IMR-90 (cell line): ENCODE measurements around the gene SLC34A3. TPM values are rescaled to one million over a fixed set of nuclear protein-coding genes. Genes with fewer than 3 reads are reported as not detected.

ENCODE experiments used
- ATAC-seq: fragments of 200-7000 bp; cut with Tn5 transposase; 2 replicates; pipeline ENCODE4 v1.9.1; 2020; ENCODE audit warnings: low read depth, mild to moderate bottlenecking, moderate library complexity
- BruUV-seq: library from RNA; stranded (reverse); fragments of 400-500 nt; replicated peaks from 2 replicates; lab custom pipeline; 2021; lab: Mats Ljungman, UMichigan
- CTCF ChIA-PET: fragments of 300-600 bp; formaldehyde crosslinking; extraction: SDS; loops from one replicate; lab custom pipeline; 2021; ENCODE audit warnings: antibody characterized with exemption; lab: Yijun Ruan, JAX
- POLR2A ChIA-PET: fragments of 300-600 bp; sonication (Branson Sonifier 250); formaldehyde crosslinking; loops from one replicate; lab custom pipeline; 2022; ENCODE audit warnings: antibody characterized with exemption; ENCODE audit not compliant: unreplicated experiment; lab: Charles Lee
- DNase-seq: peaks from one replicate; pipeline ENCODE4 v3.0.0; 2013
- H2AFZ ChIP-seq: replicated peaks from 2 replicates; pipeline ENCODE3; 2013; ENCODE audit warnings: low read length, mild to moderate bottlenecking; ENCODE audit not compliant: poor library complexity
- H2AK5ac ChIP-seq: 2 replicates; pipeline ENCODE4 v1.6.1; 2013; ENCODE audit warnings: low read depth, low read length, inconsistent platforms
- H2AK9ac ChIP-seq: replicated peaks from 2 replicates; pipeline ENCODE3; 2013; ENCODE audit warnings: mild to moderate bottlenecking, low read depth, low read length, moderate library complexity; ENCODE audit not compliant: poor library complexity
- H2BK120ac ChIP-seq: 2 replicates; pipeline ENCODE4 v1.6.1; 2013; ENCODE audit warnings: low read depth, low read length, inconsistent platforms
- H2BK15ac ChIP-seq: 3 replicates; pipeline ENCODE4 v1.6.1; 2013; ENCODE audit warnings: low read depth, low read length, inconsistent platforms
- H2BK20ac ChIP-seq: 2 replicates; pipeline ENCODE4 v1.6.1; 2013; ENCODE audit warnings: low read depth, mild to moderate bottlenecking, inconsistent platforms, low read length, moderate library complexity
- H2BK5ac ChIP-seq: 2 replicates; pipeline ENCODE4 v1.6.1; 2013; ENCODE audit warnings: mild to moderate bottlenecking, low read depth, low read length, inconsistent platforms; ENCODE audit not compliant: poor library complexity, severe bottlenecking
- H3K14ac ChIP-seq: replicated peaks from 2 replicates; pipeline ENCODE4 v1.6.1; 2013; ENCODE audit warnings: low read depth, low read length, inconsistent platforms
- H3K18ac ChIP-seq: 2 replicates; pipeline ENCODE4 v1.6.1; 2013; ENCODE audit warnings: low read depth, low read length, control low read depth
- H3K23ac ChIP-seq: 2 replicates; pipeline ENCODE4 v1.6.1; 2013; ENCODE audit warnings: low read depth, low read length, inconsistent platforms
- H3K27ac ChIP-seq: 2 replicates; pipeline ENCODE4 v1.5.1; 2013; ENCODE audit warnings: mild to moderate bottlenecking, control low read depth, low read length; ENCODE audit not compliant: insufficient read depth
- H3K27me3 ChIP-seq: 2 replicates; pipeline ENCODE4 v1.6.1; 2013; ENCODE audit warnings: low read length; ENCODE audit not compliant: control insufficient read depth, insufficient read depth
- H3K36me3 ChIP-seq: 2 replicates; pipeline ENCODE4 v1.6.1; 2013; ENCODE audit warnings: low read length, mixed read lengths; ENCODE audit not compliant: control insufficient read depth, insufficient read depth
- H3K4ac ChIP-seq: 2 replicates; pipeline ENCODE4 v1.6.1; 2013; ENCODE audit warnings: low read depth, low read length, inconsistent platforms
- H3K4me1 ChIP-seq: 2 replicates; pipeline ENCODE4 v1.6.1; 2013; ENCODE audit warnings: low read length, mixed read lengths; ENCODE audit not compliant: control insufficient read depth, insufficient read depth
- H3K4me2 ChIP-seq: 2 replicates; pipeline ENCODE4 v1.6.1; 2013; ENCODE audit warnings: low read depth, mild to moderate bottlenecking, control low read depth, low read length, moderate library complexity
- H3K4me3 ChIP-seq: 2 replicates; pipeline ENCODE4 v1.5.1; 2013; ENCODE audit warnings: low read depth, mild to moderate bottlenecking, control low read depth, low read length, moderate library complexity; ENCODE audit not compliant: insufficient read depth
- H3K56ac ChIP-seq: 2 replicates; pipeline ENCODE4 v1.6.1; 2013; ENCODE audit warnings: low read length, inconsistent platforms; ENCODE audit not compliant: insufficient read depth; ENCODE audit errors: extremely low read depth
- H3K79me1 ChIP-seq, 2 experiments: 2 replicates each; pipeline ENCODE4 v1.6.1; 2013; ENCODE audit warnings: low read length in 2 of 2, inconsistent platforms in 1 of 2, low read depth in 1 of 2
- H3K9ac ChIP-seq: 2 replicates; pipeline ENCODE4 v1.6.1; 2013; ENCODE audit warnings: low read depth, low read length, control low read depth
- H3K9me1 ChIP-seq: 2 replicates; pipeline ENCODE4 v1.6.1; 2013; ENCODE audit warnings: low read length, inconsistent platforms; ENCODE audit not compliant: insufficient read depth
- H3K9me3 ChIP-seq: 2 replicates; pipeline ENCODE4 v1.6.1; 2013; ENCODE audit warnings: low read length; ENCODE audit not compliant: control insufficient read depth, insufficient read depth
- H4K20me1 ChIP-seq: 2 replicates; pipeline ENCODE4 v1.6.1; 2013; ENCODE audit warnings: low read length, inconsistent platforms; ENCODE audit not compliant: insufficient read depth
- H4K5ac ChIP-seq: 2 replicates; pipeline ENCODE4 v1.6.1; 2013; ENCODE audit warnings: mild to moderate bottlenecking, low read depth, low read length, control low read depth
- H4K8ac ChIP-seq, 2 experiments: 2 replicates each; pipeline ENCODE4 v1.6.1; 2013; ENCODE audit warnings: low read depth in 2 of 2, low read length in 2 of 2, control low read depth in 1 of 2, inconsistent platforms in 1 of 2
- H4K91ac ChIP-seq: 2 replicates; pipeline ENCODE4 v1.6.1; 2013; ENCODE audit warnings: low read depth, low read length, inconsistent platforms; ENCODE audit not compliant: insufficient read depth
- BHLHE40 ChIP-seq: fragments of 150-350 bp; IDR thresholded peaks from 2 replicates; pipeline ENCODE4 v1.6.1; 2016; ENCODE audit warnings: mild to moderate bottlenecking, low read depth, low read length
- CEBPB ChIP-seq: IDR thresholded peaks from 2 replicates; pipeline ENCODE4 v1.6.1; 2012; ENCODE audit warnings: low read depth, low read length, improper control_type of control experiment
- CHD1 ChIP-seq: IDR thresholded peaks from 2 replicates; pipeline ENCODE4 v1.6.1; 2012; ENCODE audit warnings: low read depth, low read length, improper control_type of control experiment
- CTCF ChIP-seq: conservative IDR thresholded peaks from 2 replicates; pipeline ENCODE4 v1.5.1; 2012; ENCODE audit warnings: mild to moderate bottlenecking, low read depth, low read length, improper control_type of control experiment
- ELK1 ChIP-seq: fragments of 150-350 bp; IDR thresholded peaks from 2 replicates; pipeline ENCODE4 v1.6.1; 2016; ENCODE audit warnings: low read depth, mild to moderate bottlenecking, low read length, moderate library complexity, borderline replicate concordance
- FOS ChIP-seq: fragments of 150-350 bp; IDR thresholded peaks from 2 replicates; pipeline ENCODE4 v1.6.1; 2016; ENCODE audit warnings: low read depth, low read length
- MAFK ChIP-seq: IDR thresholded peaks from 2 replicates; pipeline ENCODE4 v1.6.1; 2012; ENCODE audit warnings: low read depth, low read length, improper control_type of control experiment
- MAZ ChIP-seq: IDR thresholded peaks from 2 replicates; pipeline ENCODE4 v1.6.1; 2012; ENCODE audit warnings: low read depth, mild to moderate bottlenecking, low read length, improper control_type of control experiment, moderate library complexity, borderline replicate concordance
- MXI1 ChIP-seq: IDR thresholded peaks from 2 replicates; pipeline ENCODE4 v1.6.1; 2012; ENCODE audit warnings: low read depth, mild to moderate bottlenecking, low read length, moderate library complexity, borderline replicate concordance
- NFE2L2 ChIP-seq: fragments of 150-350 bp; IDR thresholded peaks from 2 replicates; pipeline ENCODE4 v1.6.1; 2016; ENCODE audit warnings: low read depth, mild to moderate bottlenecking, low read length
- POLR2A ChIP-seq: IDR thresholded peaks from 2 replicates; pipeline ENCODE4 v1.6.1; 2012; ENCODE audit warnings: mild to moderate bottlenecking, low read depth, low read length
- RAD21 ChIP-seq: IDR thresholded peaks from 2 replicates; pipeline ENCODE4 v1.6.1; 2012; ENCODE audit warnings: low read length, improper control_type of control experiment
- RCOR1 ChIP-seq: IDR thresholded peaks from 2 replicates; pipeline ENCODE4 v1.6.1; 2012; ENCODE audit warnings: mild to moderate bottlenecking, low read length, improper control_type of control experiment; ENCODE audit not compliant: insufficient replicate concordance
- RFX5 ChIP-seq: IDR thresholded peaks from 2 replicates; pipeline ENCODE4 v1.8.0; 2012; ENCODE audit warnings: low read depth, mild to moderate bottlenecking, low read length, moderate library complexity
- SMC3 ChIP-seq: fragments of 150-350 bp; IDR thresholded peaks from 2 replicates; pipeline ENCODE4 v1.6.1; 2016; ENCODE audit warnings: low read depth, mild to moderate bottlenecking, antibody characterized with exemption, low read length, moderate library complexity
- USF2 ChIP-seq: fragments of 150-350 bp; IDR thresholded peaks from 2 replicates; pipeline ENCODE4 v1.6.1; 2017; ENCODE audit warnings: mild to moderate bottlenecking, antibody characterized with exemption, low read length, low read depth
- WGBS, 2 experiments: methylation state at CpG; one replicate each; pipeline versions ENCODE4 v1.1.5 to v1.1.7; 2013; ENCODE audit warnings: missing lambda C conversion rate in 2 of 2; ENCODE audit not compliant: insufficient read length in 1 of 2; ENCODE audit errors: extremely low coverage in 2 of 2; 5-methylcytosine and 5-hydroxymethylcytosine counted together
- dilution Hi-C: fragments of 300-500 bp; cut with HindIII; formaldehyde crosslinking; loops from one replicate; pipeline ENCODE4 v1.14.3; 2018; ENCODE audit warnings: low sequenced_read_pairs; ENCODE audit not compliant: unreplicated experiment
- in situ Hi-C: fragments of 300-500 bp; cut with MboI; formaldehyde crosslinking; loops from 3 replicates; pipeline ENCODE4 v1.14.3; 2019; ENCODE audit warnings: low sequenced_read_pairs, inconsistent platforms, mixed read lengths
- intact Hi-C: fragments of 100-400 bp; cut with micrococcal nuclease; formaldehyde crosslinking; loops from 2 replicates; pipeline ENCODE4 v1.10.0; 2022
- polyA plus RNA-seq, 3 experiments: library from polyadenylated mRNA; depleted of rRNA; stranded (reverse); fragments of >200 nt; gene quantifications; 2 replicates each; pipeline ENCODE4 v1.2.3, GENCODE V29; 2012; ENCODE audit warnings: low replicate concordance in 1 of 3
- total RNA-seq: library from RNA; depleted of rRNA; stranded (reverse); fragments of >200 nt; gene quantifications from 2 replicates; pipeline ENCODE4 v1.2.3, GENCODE V29; 2012

Gene SLC34A3
- total and polyA plus RNA-seq, 2 of the 4 experiments (the other 2 are of a cell fraction): not detected

- no peak overlapping the region for H3K56ac ChIP-seq
- H3K27me3 ChIP-seq: no peaks in the 10 kb centered on the region
- no peak overlapping the region for H3K23ac ChIP-seq
- H3K27ac ChIP-seq: no peak overlapping the region
- dilution Hi-C loops: no loop called here
- no peak overlapping the region for H3K4me2 ChIP-seq
- peaks cover 59% of the 10 kb centered on the region for H3K36me3 ChIP-seq
- H3K9me3 ChIP-seq: no peaks in the 10 kb centered on the region
- no peak overlapping the region for H4K91ac ChIP-seq
- no peak overlapping the region for H2AFZ ChIP-seq
- H2BK5ac ChIP-seq: no peak overlapping the region
- no peak overlapping the region for H3K9ac ChIP-seq
- in situ Hi-C loops: no loop called here
- peaks cover 17% of the 10 kb centered on the region; the same call in 1 of the 2 replicates for H4K20me1 ChIP-seq
- H3K4me1 ChIP-seq: peaks cover 16% of the 10 kb centered on the region
- no TSS peak for BruUV-seq
- no peak overlapping the region for H4K8ac ChIP-seq
- H3K4ac ChIP-seq: no peak overlapping the region
- ChIA-PET POLR2A (no interaction called here), CTCF (no interaction called here)
- H2BK15ac ChIP-seq: no peak overlapping the region
- no peak overlapping the region for H2BK20ac ChIP-seq
- H3K14ac ChIP-seq: no peak overlapping the region
- no peak overlapping the region for H4K5ac ChIP-seq
- no peak overlapping the region for H2AK5ac ChIP-seq
- intact Hi-C loops: no loop called here
- H2AK9ac ChIP-seq: no peak overlapping the region
- H3K9me1 ChIP-seq: no peaks in the 10 kb centered on the region
- H3K4me3 ChIP-seq: no peak overlapping the region
- no peak overlapping the region for H3K18ac ChIP-seq
- WGBS, 2 experiments: 100% methylated on average over 10 of the region's 19 CpGs; no CpG with 5 or more reads in 1 of the 2 experiments
- ATAC-seq (no peak), DNase-seq (no peak)
- no peak for TF ChIP-seq MAFK
- no peak for TF ChIP-seq RCOR1
- no peak for TF ChIP-seq NFE2L2
- no peak for TF ChIP-seq RFX5
- TF ChIP-seq CTCF: no peak
- no peak for TF ChIP-seq MAZ
- no peak for TF ChIP-seq FOS
- TF ChIP-seq RAD21: no peak
- TF ChIP-seq USF2: no peak
- no peak for TF ChIP-seq SMC3
- no peak for TF ChIP-seq POLR2A
- no peak for TF ChIP-seq CHD1
- TF ChIP-seq ELK1: no peak
- no peak for TF ChIP-seq CEBPB
- no peak for TF ChIP-seq BHLHE40
- TF ChIP-seq MXI1: no peak
- H2BK120ac ChIP-seq: no peak overlapping the region
- H3K79me1 ChIP-seq: peaks cover 5 to 47% of the 10 kb centered on the region in 2 experiments
These were observed 44.8 kb upstream of the SLC34A3 start for GRCh38 chr9:137185921-137186320.
